Brain microvascular endothelial cell (primary cell): Measurements from ENCODE around the gene SREBF1.

ENCODE experiments used
- DNase-seq: peaks from one replicate; pipeline ENCODE4 v3.0.0-alpha.2; 2020
- H3K27ac ChIP-seq: fragments of 250-450 bp; sonication (Bioruptor Pico); 2 replicates; pipeline ENCODE4 v1.5.1; 2020; ENCODE audit warnings: mild to moderate bottlenecking, moderate library complexity
- H3K27me3 ChIP-seq: fragments of 250-450 bp; sonication (Bioruptor Pico); replicated peaks from 2 replicates; pipeline ENCODE4 v1.5.1; 2020; ENCODE audit warnings: mild to moderate bottlenecking
- H3K36me3 ChIP-seq: fragments of 250-450 bp; sonication (Bioruptor Pico); replicated peaks from 2 replicates; pipeline ENCODE4 v1.5.1; 2020; ENCODE audit warnings: mild to moderate bottlenecking
- H3K4me3 ChIP-seq: 2 replicates; pipeline ENCODE4 v1.5.1; 2011; ENCODE audit warnings: low read depth, mild to moderate bottlenecking, control low read depth, low read length, moderate library complexity
- in situ Hi-C: cut with HindIII; loops from 2 replicates; pipeline ENCODE4 v1.10.0; 2017; ENCODE audit warnings: low sequenced_read_pairs, low pct_ligation_motif_present
- TF ChIP-seq, protein P1 (sequence below): IDR thresholded peaks from 2 replicates; pipeline ENCODE4 v1.5.1; 2011; ENCODE audit warnings: low read depth, mild to moderate bottlenecking, moderate library complexity, low read length, control low read depth, inconsistent platforms; ENCODE audit errors: missing control alignments

Gene SREBF1

DNA sequence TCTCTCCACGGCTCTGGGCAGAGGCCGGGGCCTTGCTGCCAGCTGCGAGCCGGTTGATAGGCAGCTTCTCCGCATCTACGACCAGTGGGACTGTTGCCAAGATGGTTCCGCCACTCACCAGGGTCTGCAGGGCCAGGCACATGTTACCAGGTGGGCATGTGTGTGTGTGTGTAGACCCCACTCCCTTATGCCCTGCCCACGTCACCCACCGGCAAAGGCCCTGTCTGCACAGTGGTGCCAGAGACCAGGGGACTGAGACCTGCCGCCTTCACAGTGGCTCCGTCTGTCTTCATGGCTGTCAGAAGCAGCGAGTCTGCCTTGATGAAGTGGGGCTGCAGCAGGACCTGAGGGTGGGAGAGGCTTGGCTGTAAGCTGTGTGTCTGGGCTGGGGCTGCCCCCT is 17.7 kb downstream of the SREBF1 start:
- peaks cover 53% of the 10 kb centered on the region for H3K36me3 ChIP-seq
- no peak for DNase-seq
- no peaks in the 10 kb centered on the region for H3K27me3 ChIP-seq
- no peak overlapping the region for H3K27ac ChIP-seq
- no peak overlapping the region for H3K4me3 ChIP-seq
- in situ Hi-C loops, result no loop called here
- TF ChIP-seq, protein P1, sequence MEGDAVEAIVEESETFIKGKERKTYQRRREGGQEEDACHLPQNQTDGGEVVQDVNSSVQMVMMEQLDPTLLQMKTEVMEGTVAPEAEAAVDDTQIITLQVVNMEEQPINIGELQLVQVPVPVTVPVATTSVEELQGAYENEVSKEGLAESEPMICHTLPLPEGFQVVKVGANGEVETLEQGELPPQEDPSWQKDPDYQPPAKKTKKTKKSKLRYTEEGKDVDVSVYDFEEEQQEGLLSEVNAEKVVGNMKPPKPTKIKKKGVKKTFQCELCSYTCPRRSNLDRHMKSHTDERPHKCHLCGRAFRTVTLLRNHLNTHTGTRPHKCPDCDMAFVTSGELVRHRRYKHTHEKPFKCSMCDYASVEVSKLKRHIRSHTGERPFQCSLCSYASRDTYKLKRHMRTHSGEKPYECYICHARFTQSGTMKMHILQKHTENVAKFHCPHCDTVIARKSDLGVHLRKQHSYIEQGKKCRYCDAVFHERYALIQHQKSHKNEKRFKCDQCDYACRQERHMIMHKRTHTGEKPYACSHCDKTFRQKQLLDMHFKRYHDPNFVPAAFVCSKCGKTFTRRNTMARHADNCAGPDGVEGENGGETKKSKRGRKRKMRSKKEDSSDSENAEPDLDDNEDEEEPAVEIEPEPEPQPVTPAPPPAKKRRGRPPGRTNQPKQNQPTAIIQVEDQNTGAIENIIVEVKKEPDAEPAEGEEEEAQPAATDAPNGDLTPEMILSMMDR, result no peak

DNA sequence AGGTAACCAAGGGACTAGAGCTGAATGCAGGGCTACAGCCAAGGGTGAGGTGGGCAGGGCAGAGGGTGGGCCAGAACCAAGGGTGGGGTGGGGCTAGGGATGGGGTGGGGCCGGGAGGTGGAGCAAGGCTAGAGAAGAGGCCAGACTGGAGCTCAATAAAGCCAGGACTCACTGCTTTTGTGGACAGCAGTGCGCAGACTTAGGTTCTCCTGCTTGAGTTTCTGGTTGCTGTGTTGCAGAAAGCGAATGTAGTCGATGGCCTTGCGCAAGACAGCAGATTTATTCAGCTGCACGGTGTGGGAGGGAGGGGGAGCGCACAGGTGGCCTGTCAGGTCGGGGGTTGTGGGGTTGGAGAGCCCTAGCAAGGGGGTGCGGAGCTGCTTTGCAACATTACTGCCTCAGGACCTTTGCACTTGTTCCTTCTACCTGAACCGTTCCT is 18.7 kb downstream of the SREBF1 start:
- H3K36me3 ChIP-seq, result peaks cover 63% of the 10 kb centered on the region

DNA sequence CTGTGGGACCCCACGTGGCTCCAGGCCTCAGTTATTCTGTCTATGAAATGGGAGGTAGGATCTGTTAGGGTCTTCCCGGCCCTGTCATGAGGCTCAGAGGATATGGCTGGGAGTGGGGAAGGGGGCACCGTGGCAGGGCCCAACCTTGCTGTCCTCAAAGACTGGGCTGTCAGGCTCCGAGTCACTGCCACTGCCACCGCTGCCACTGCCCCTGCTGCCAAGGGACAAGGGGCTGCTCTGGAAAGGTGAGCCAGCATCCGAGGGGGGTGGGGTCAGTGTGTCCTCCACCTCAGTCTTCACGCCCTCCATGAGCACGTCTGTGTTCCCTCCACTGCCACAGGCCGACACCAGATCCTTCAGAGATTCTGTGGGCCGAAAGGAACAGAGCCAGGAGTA is 19.2 kb downstream of the SREBF1 start:
- H3K4me3 ChIP-seq, result no peak overlapping the region
- no peaks in the 10 kb centered on the region for H3K27me3 ChIP-seq
- DNase-seq, result no peak
- TF ChIP-seq, protein P1, result no peak
- peaks cover 68% of the 10 kb centered on the region for H3K36me3 ChIP-seq
- in situ Hi-C loops, result no loop called here
- no peak overlapping the region for H3K27ac ChIP-seq

More for the DNA sequence above, 18.7 kb downstream of the SREBF1 start:
- in situ Hi-C loops, result no loop called here
- TF ChIP-seq, protein P1, result no peak
- H3K27ac ChIP-seq, result no peak overlapping the region
- H3K4me3 ChIP-seq, result no peak overlapping the region
- DNase-seq, result no peak
- H3K27me3 ChIP-seq, result no peaks in the 10 kb centered on the region

DNA sequence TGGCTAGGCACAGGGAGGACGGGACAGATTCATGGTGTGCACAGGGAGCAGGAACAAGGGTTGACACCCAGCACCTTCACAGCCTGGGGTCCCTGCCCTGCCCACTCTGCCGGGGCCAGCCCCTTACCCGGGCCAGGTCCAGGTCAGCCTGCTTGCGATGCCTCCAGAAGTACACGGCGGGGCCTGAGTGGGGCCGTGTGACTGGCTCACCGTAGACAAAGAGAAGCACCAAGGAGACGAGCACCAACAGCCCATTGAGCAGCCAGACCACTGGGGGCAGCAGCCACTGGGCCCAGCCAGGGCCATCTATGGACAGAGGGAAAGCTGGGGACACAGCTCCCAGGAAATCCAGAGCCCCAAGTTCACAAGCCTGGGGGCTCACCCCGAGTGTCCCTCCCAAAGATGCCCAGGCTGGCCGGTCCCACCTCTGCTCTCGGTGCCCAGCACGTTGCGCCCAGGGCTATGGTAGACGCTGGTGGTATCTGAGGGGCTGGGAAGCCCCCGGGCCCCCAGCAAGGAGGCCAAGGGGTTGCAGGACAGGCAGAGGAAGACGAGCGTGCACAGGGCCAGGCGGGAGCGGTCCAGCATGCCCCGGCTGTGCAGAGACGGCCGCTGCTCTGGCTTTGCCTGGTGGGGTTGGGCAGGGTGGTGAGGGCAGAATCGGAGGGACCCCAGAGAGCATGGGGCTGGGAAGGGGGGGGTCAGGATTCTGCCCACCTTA is 19.8 kb downstream of the SREBF1 start:
- H3K27ac ChIP-seq, result no peak overlapping the region
- H3K36me3 ChIP-seq, result peaks cover 68% of the 10 kb centered on the region
- H3K4me3 ChIP-seq, result no peak overlapping the region
- TF ChIP-seq, protein P1, result peak; percentile 50
- in situ Hi-C loops, result no loop called here
- no peaks in the 10 kb centered on the region for H3K27me3 ChIP-seq
- no peak for DNase-seq

DNA sequence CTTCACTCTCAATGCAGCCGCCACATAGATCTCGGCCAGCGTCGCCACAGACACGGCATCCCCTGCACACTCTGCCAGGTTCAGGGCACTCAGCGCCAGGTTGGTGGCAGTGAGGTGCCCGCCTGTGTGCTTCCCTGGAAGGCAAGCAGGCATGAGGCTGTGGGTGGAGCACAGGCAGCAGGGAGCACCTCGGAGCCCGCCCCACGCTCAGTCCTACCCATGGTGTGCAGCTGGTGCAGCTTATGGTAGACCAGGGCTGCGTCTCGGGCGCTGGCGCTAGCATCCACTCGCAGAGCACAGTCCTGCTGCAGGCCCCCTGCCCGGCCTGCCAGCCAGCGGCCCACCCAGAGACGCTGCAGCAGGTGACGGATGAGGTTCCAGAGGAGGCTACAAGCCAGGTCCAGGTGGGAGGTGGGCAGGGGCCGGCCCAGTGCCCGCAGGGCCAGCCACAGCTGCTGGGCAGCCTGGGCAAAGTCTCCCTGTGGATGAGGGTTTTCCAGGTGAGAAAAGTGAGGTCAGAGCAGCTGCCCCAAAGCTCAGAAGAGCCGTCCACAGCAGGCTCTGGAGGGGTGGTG is 20.5 kb downstream of the SREBF1 start:
- peaks cover 71% of the 10 kb centered on the region for H3K36me3 ChIP-seq
- no peak for DNase-seq
- H3K27me3 ChIP-seq, result no peaks in the 10 kb centered on the region
- H3K27ac ChIP-seq, result no peak overlapping the region
- H3K4me3 ChIP-seq, result no peak overlapping the region
- TF ChIP-seq, protein P1, result no peak
- in situ Hi-C loops, result no loop called here
